ENCODE measurements around the gene CRYBG2.

GRCh38 chr1:26280333-26281042 lies 73.4 kb downstream of the CRYBG2 start:
- TF ChIP-seq, protein P1, sequence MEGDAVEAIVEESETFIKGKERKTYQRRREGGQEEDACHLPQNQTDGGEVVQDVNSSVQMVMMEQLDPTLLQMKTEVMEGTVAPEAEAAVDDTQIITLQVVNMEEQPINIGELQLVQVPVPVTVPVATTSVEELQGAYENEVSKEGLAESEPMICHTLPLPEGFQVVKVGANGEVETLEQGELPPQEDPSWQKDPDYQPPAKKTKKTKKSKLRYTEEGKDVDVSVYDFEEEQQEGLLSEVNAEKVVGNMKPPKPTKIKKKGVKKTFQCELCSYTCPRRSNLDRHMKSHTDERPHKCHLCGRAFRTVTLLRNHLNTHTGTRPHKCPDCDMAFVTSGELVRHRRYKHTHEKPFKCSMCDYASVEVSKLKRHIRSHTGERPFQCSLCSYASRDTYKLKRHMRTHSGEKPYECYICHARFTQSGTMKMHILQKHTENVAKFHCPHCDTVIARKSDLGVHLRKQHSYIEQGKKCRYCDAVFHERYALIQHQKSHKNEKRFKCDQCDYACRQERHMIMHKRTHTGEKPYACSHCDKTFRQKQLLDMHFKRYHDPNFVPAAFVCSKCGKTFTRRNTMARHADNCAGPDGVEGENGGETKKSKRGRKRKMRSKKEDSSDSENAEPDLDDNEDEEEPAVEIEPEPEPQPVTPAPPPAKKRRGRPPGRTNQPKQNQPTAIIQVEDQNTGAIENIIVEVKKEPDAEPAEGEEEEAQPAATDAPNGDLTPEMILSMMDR (IDR thresholded peaks at IDR 0.05), result no peak
- TF ChIP-seq EP300 (IDR thresholded peaks at IDR 0.05), result no peak
- TF ChIP-seq POLR2AphosphoS5 (IDR thresholded peaks at IDR 0.05), result no peak
